Kidney (tissue), 14 donors: ENCODE measurements around the gene SPEN. TPM values are rescaled to one million over a fixed set of nuclear protein-coding genes. Genes with fewer than 3 reads are reported as not detected.
"Not testable (repeated sequence)": the region's sequence is repeated elsewhere in the genome, so short reads cannot be mapped to it uniquely, and the experiment has no call there.

Source experiments
- DNase-seq, 5 donors: peaks; one replicate each; pipeline ENCODE4 v3.0.0-alpha.2; 2013 to 2020
- FAIRE-seq: peaks from 2 replicates; lab custom pipeline; 2012; peaks lifted over from hg19 to GRCh38; lab: Jason Lieb, UNC
- H3K27ac ChIP-seq, 2 donors: one replicate each; pipeline ENCODE4 v1.7.0; 2013; ENCODE audit warnings: low read depth in 2 of 2, low read length in 2 of 2, inconsistent platforms in 1 of 2
- H3K27me3 ChIP-seq: one replicate; pipeline ENCODE4 v1.7.1; 2013; ENCODE audit warnings: low read length, inconsistent platforms; ENCODE audit not compliant: control insufficient read depth, insufficient read depth
- H3K36me3 ChIP-seq, 3 donors: one replicate each; pipeline versions ENCODE4 v1.7.0 to v1.7.1; 2013; ENCODE audit warnings: low read length in 3 of 3, control low read depth in 1 of 3, inconsistent platforms in 1 of 3; ENCODE audit not compliant: insufficient read depth in 3 of 3, control insufficient read depth in 2 of 3
- H3K4me1 ChIP-seq, 3 donors: one replicate each; pipeline versions ENCODE4 v1.7.0 to v1.7.1; 2013; ENCODE audit warnings: low read length in 3 of 3, inconsistent platforms in 1 of 3, low read depth in 1 of 3; ENCODE audit not compliant: control insufficient read depth in 2 of 3, insufficient read depth in 2 of 3
- H3K4me3 ChIP-seq, 3 donors: one replicate each; pipeline versions ENCODE4 v1.7.0 to v1.8.1; 2013; ENCODE audit warnings: low read length in 3 of 3, control low read depth in 1 of 3, inconsistent platforms in 1 of 3
- H3K9ac ChIP-seq, 3 donors: one replicate each; pipeline versions ENCODE4 v1.7.0 to v1.7.1; 2013; ENCODE audit warnings: low read length in 3 of 3, control low read depth in 1 of 3, inconsistent platforms in 1 of 3
- H3K9me3 ChIP-seq, 3 donors: one replicate each; pipeline versions ENCODE4 v1.7.0 to v1.7.1; 2013; ENCODE audit warnings: low read length in 3 of 3, control low read depth in 1 of 3, inconsistent platforms in 1 of 3; ENCODE audit not compliant: control insufficient read depth in 2 of 3, insufficient read depth in 1 of 3
- intact Hi-C: fragments of 100-400 bp; cut with DNase I; formaldehyde crosslinking; loops from one replicate; pipeline ENCODE4 v1.11.1; 2022
- polyA plus RNA-seq: library from polyadenylated mRNA; stranded (reverse); fragments of 350-450 nt; fragmentation: Illumina TruSeq; extraction: RNeasy Lipid Tissue Mini Kit (QIAGEN cat#74804); gene quantifications from one replicate; pipeline ENCODE4 v1.2.3, GENCODE V29; 2014; ENCODE audit warnings: low read depth, low replicate concordance; ENCODE audit not compliant: insufficient read depth
- total RNA-seq: library from RNA; stranded (reverse); fragmentation: NEBNext Ultra II Directional; extraction: Animal tissue kit (Norgen Biotek cat#: 25700); gene quantifications from one replicate; pipeline ENCODE4 v1.2.1, GENCODE V29; 2021
- TF ChIP-seq, protein P1 (sequence below): IDR thresholded peaks from 3 replicates; pipeline ENCODE4 v1.5.1; 2012; ENCODE audit warnings: mild to moderate bottlenecking, moderate library complexity, borderline replicate concordance; ENCODE audit not compliant: insufficient read depth; ENCODE audit errors: extremely low read depth
- donor health status: control.
- donor health status: control.
- donor health status: control.
- donor health status: control.
- donor health status: control.
- donor health status: DM: yes; HTN: yes; CAD: no.
- donor health status: Normal renal cell carcinoma (clear cell type).

The SPEN gene
- total and polyA plus RNA-seq, 2 donors from 2014 or later: 9.4 to 70.7 TPM

DNA sequence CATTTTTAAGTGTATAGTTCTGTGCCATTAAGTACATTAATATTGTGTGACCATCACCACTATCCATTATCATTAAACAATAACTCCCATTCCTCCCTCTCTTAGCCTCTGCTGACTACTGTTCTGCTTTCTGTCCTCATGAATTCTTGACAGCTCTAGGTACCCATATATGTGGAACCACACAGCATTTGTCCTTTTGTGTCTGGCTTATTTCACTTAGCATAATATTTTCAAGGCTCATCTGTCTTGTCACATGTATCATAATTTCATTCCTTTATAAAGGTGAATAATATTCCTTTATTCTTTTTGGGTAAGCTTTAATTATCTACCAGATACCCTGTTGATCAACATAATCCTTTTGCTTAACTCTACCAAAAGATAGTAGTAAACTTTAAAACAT is 47.7 kb downstream of the SPEN start:
- no peak for FAIRE-seq
- no peak overlapping the region for H3K9ac ChIP-seq
- H3K9me3 ChIP-seq: no peaks in the 10 kb centered on the region
- H3K4me1 ChIP-seq: peaks cover 2 to 4% (median 4%) of the 10 kb centered on the region in 3 donors
- H3K27me3 ChIP-seq: no peaks in the 10 kb centered on the region
- no peak overlapping the region for H3K4me3 ChIP-seq
- intact Hi-C loops: no loop called here
- no peaks in the 10 kb centered on the region for H3K36me3 ChIP-seq
- H3K27ac ChIP-seq: no peak overlapping the region
- DNase-seq: no peak
- TF ChIP-seq, protein P1, sequence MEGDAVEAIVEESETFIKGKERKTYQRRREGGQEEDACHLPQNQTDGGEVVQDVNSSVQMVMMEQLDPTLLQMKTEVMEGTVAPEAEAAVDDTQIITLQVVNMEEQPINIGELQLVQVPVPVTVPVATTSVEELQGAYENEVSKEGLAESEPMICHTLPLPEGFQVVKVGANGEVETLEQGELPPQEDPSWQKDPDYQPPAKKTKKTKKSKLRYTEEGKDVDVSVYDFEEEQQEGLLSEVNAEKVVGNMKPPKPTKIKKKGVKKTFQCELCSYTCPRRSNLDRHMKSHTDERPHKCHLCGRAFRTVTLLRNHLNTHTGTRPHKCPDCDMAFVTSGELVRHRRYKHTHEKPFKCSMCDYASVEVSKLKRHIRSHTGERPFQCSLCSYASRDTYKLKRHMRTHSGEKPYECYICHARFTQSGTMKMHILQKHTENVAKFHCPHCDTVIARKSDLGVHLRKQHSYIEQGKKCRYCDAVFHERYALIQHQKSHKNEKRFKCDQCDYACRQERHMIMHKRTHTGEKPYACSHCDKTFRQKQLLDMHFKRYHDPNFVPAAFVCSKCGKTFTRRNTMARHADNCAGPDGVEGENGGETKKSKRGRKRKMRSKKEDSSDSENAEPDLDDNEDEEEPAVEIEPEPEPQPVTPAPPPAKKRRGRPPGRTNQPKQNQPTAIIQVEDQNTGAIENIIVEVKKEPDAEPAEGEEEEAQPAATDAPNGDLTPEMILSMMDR: no peak

DNA sequence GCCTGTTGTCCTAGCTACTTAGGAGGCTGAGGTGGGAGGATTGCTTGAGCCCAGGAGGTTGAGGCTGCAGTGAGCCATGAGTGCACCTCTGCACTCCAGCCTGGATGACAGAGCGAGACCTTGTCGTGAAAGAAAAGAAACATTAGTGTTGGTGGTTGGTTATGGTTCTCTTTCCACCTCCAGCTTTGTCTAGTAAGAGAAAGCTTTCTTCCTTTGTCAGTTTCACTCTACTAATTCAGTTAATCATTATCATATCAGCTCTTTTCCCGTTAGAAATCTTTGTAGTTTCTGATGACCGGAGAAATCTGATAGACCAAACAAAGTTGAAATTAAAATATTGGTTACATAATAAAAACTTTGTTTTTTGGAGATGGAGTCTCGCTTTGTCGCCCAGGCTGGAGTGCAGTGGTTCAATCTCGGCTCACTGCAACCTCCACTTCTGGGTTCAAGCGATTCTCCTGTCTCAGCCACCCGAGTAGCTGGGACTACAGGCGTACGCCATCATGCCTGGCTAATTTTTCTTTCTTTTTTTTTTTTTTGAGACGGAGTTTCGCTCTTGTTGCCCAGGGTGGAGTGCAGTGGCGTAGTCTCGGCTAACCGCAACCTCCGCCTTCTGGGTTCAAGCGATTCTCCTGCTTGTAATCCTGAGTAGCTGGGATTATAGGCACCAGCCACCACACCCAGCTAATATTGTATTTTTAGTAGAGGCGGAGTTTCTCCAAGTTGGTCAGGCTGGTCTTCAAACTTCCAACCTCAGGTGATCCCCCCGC is 49.5 kb downstream of the SPEN start:
- DNase-seq, H3K9ac ChIP-seq, FAIRE-seq, H3K27ac ChIP-seq, H3K27me3 ChIP-seq, H3K9me3 ChIP-seq, H3K4me1 ChIP-seq, intact Hi-C loops, H3K36me3 ChIP-seq: not testable (repeated sequence)
- H3K4me3 ChIP-seq: peak overlapping the region in 1 of 3 donors; percentile 17

DNA sequence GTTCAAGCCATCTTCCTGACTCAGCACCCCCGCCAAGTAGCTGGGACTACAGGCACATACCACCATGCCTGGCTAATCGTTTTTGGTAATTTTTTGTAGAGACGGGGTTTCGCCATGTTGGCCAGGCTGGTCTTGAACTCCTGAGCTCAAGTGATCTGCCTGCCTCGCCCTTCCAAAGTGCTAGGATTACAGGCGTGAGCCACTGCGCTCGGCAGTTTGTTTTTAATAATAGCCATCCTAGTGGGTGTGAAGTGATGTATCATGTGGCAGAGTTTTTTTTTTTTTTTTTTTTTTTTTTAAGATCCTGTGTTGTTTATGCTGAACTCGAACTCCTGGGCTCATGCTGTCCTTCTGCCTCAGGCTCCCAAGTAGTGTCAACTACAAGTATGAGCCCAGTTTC is 51.8 kb downstream of the SPEN start:
- H3K4me1 ChIP-seq: no peaks in the 10 kb centered on the region
- no peak overlapping the region for H3K9ac ChIP-seq
- H3K27ac ChIP-seq: no peak overlapping the region
- TF ChIP-seq, protein P1: no peak
- no peak overlapping the region for H3K4me3 ChIP-seq
- FAIRE-seq: no peak
- no peaks in the 10 kb centered on the region for H3K27me3 ChIP-seq
- no peaks in the 10 kb centered on the region for H3K36me3 ChIP-seq
- no peak for DNase-seq
- intact Hi-C loops: no loop called here
- H3K9me3 ChIP-seq: no peaks in the 10 kb centered on the region

DNA sequence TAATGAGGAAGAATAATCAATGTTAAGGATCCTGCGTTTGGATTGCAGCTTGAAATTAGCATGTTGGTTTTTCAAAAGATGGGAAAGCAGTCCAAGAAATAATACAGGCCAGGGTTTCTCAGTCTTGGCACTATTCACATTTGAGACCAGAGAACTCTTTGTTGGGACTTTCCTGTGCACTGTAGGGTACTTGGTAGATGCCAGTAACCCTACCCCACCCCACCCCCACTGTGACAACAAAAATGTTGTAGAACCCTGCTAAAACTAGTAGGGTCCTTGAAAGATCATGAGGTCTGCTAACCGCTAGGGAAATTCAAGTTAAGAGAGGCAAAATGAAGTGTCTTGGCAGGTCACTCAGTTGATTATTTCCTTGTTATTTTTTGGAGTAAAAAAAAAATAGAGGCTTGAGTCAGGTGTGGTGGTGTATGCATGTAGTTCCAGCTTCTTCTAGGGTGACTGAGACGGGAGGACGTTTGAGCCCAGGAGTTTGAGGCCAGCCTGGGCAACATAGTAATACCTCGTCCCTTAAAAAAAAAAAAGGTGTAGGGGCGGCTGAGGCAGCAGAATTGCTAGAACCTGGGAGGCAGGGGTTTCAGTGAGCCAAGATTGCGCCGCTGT is 53.3 kb downstream of the SPEN start:
- H3K27ac ChIP-seq: no peak overlapping the region
- DNase-seq (no peak), FAIRE-seq (no peak)
- no peaks in the 10 kb centered on the region for H3K9me3 ChIP-seq
- intact Hi-C loops: no loop called here
- H3K36me3 ChIP-seq: no peaks in the 10 kb centered on the region
- no peak overlapping the region for H3K4me3 ChIP-seq
- TF ChIP-seq, protein P1: no peak
- no peaks in the 10 kb centered on the region for H3K4me1 ChIP-seq
- H3K27me3 ChIP-seq: no peaks in the 10 kb centered on the region
- H3K9ac ChIP-seq: no peak overlapping the region
